ENCODE measurements around the gene LIPC.

GRCh38 chr15:58546066-58546591, 114.3 kb downstream of the LIPC start:
- TF ChIP-seq CTCF (IDR thresholded peaks at IDR 0.05) (no peak), POLR2A (IDR thresholded peaks at IDR 0.05) (no peak)

Data from thyroid gland (tissue), 4 donors.